Fibroblast of lung (primary cell): Measurements from ENCODE around the gene CCNB1.
"Not testable (repeated sequence)": the region's sequence is repeated elsewhere in the genome, so short reads cannot be mapped to it uniquely, and the experiment has no call there.

Experiments
- EZH2 ChIP-seq: IDR thresholded peaks from 2 replicates; pipeline ENCODE4 v1.5.1; 2012; ENCODE audit warnings: low read length, control low read depth, mild to moderate bottlenecking; ENCODE audit errors: missing control alignments
- TF ChIP-seq, protein P1 (sequence below), 2 donors: IDR thresholded peaks in 1 of 2; conservative IDR thresholded peaks in 1 of 2; 1 replicate in 1 of 2; 2 replicates in 1 of 2; pipeline ENCODE4 v1.5.1; 2011 to 2012; ENCODE audit warnings: low read length in 2 of 2, control low read depth in 1 of 2, inconsistent platforms in 1 of 2, low read depth in 1 of 2, mild to moderate bottlenecking in 1 of 2

- TF ChIP-seq, protein P1, sequence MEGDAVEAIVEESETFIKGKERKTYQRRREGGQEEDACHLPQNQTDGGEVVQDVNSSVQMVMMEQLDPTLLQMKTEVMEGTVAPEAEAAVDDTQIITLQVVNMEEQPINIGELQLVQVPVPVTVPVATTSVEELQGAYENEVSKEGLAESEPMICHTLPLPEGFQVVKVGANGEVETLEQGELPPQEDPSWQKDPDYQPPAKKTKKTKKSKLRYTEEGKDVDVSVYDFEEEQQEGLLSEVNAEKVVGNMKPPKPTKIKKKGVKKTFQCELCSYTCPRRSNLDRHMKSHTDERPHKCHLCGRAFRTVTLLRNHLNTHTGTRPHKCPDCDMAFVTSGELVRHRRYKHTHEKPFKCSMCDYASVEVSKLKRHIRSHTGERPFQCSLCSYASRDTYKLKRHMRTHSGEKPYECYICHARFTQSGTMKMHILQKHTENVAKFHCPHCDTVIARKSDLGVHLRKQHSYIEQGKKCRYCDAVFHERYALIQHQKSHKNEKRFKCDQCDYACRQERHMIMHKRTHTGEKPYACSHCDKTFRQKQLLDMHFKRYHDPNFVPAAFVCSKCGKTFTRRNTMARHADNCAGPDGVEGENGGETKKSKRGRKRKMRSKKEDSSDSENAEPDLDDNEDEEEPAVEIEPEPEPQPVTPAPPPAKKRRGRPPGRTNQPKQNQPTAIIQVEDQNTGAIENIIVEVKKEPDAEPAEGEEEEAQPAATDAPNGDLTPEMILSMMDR (conservative IDR thresholded peaks at IDR 0.05 in 1 of 2, IDR thresholded peaks at IDR 0.05 in 1 of 2; ENCODE audit: low read depth in 1 of 2, low read length in 2 of 2) = not testable (repeated sequence)
- TF ChIP-seq EZH2 = not testable (repeated sequence)
These were observed 53.4 kb downstream of the CCNB1 start for GRCh38 chr5:69220371-69220770.
